Vagina (tissue), 2 donors: ENCODE measurements around the gene RHOT1.

Source experiments
- POLR2A ChIP-seq, 2 donors: fragments of 450-650 bp; IDR thresholded peaks; one replicate each; pipeline ENCODE4 v1.6.1; 2017; ENCODE audit warnings: antibody characterized with exemption in 2 of 2, mild to moderate bottlenecking in 2 of 2, moderate library complexity in 2 of 2
- POLR2AphosphoS5 ChIP-seq, 2 donors: sonication (generic); formaldehyde crosslinking; IDR thresholded peaks; one replicate each; pipeline ENCODE4 v1.9.0; 2017; ENCODE audit warnings: antibody characterized with exemption in 2 of 2, mild to moderate bottlenecking in 2 of 2, low read depth in 1 of 2; ENCODE audit not compliant: insufficient read depth in 1 of 2
- TF ChIP-seq, protein P1 (sequence below), 3 experiments: fragments of 450-650 bp in 2 of 3; fragments of 200-600 bp in 1 of 3; sonication (generic) in 1 of 3; IDR thresholded peaks; one replicate each; pipeline ENCODE4 v1.5.1; 2017 to 2019; ENCODE audit warnings: antibody characterized with exemption in 3 of 3, mild to moderate bottlenecking in 2 of 3, moderate library complexity in 2 of 3

DNA sequence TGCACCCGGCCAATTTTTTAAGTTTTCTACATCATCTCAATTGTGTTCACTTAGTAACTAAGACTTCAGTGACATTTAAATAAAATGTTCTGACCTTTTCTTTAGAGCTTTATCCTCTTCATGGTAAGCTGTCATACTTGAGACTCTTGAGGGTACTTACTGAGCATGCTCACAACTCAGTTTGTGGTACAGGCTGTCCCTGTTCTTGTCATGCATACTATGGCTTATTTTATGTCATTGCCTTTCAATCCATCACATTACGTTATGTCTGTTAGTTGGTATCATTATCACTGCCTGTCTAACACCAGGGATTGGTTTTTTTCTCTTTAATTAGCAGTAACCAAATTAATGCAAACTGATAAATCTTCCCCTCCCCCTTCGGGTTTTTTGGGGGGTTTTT lies 81.4 kb downstream of the RHOT1 start:
- no peak for TF ChIP-seq POLR2A (IDR thresholded peaks at IDR 0.05)
- TF ChIP-seq, protein P1, sequence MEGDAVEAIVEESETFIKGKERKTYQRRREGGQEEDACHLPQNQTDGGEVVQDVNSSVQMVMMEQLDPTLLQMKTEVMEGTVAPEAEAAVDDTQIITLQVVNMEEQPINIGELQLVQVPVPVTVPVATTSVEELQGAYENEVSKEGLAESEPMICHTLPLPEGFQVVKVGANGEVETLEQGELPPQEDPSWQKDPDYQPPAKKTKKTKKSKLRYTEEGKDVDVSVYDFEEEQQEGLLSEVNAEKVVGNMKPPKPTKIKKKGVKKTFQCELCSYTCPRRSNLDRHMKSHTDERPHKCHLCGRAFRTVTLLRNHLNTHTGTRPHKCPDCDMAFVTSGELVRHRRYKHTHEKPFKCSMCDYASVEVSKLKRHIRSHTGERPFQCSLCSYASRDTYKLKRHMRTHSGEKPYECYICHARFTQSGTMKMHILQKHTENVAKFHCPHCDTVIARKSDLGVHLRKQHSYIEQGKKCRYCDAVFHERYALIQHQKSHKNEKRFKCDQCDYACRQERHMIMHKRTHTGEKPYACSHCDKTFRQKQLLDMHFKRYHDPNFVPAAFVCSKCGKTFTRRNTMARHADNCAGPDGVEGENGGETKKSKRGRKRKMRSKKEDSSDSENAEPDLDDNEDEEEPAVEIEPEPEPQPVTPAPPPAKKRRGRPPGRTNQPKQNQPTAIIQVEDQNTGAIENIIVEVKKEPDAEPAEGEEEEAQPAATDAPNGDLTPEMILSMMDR (IDR thresholded peaks at IDR 0.05) = no peak
- TF ChIP-seq POLR2AphosphoS5 (IDR thresholded peaks at IDR 0.05; ENCODE audit: insufficient read depth in 1 of 2, low read depth in 1 of 2) = no peak
